HG02763 (cell line): ENCODE measurements around the gene WNT2B.

Experiments
- ATAC-seq: cut with Tn5 transposase; IDR thresholded peaks from one replicate; pipeline ENCODE4 v1.9.1; 2021; ENCODE audit warnings: mild to moderate bottlenecking, moderate library complexity; ENCODE audit not compliant: unreplicated experiment

WNT2B gene

DNA sequence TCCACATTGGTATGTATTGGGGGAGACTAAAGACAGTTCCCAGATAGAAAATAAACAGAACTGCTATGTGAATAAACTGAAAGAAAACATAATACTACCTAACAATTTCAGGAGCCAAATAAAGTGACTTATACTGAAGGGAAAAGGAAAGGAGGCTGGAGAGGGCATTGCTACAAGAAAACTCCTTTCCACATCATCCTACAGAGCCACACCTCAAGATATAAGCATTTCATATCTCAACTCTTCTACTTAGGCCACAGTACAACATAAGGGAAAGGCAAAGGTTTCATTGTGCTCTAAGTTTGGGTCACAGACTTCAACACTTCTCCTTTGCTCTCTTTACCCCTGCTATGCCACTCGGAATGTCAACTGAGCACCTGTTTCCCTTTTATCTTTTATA is 55.3 kb downstream of the WNT2B start:
- ATAC-seq = no peak

DNA sequence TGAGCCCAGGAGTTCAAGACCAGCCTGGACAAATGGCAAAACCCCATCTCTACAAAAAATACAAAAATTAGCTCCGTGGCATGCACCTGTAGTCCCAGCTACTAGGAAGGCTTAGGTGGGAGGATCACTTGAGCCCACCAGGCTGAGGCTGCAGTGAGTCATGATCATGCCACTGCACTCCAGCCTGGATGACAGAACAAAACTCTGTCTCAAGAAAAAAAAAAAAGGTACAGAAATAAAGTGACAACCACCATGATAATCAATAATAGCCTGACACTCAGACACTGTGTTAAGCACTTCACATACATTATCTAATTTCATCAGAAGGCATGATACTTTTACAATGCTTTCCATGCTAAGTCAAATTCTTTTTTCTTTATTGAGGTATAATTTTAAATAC is 57.0 kb downstream of the WNT2B start:
- no peak for ATAC-seq

DNA sequence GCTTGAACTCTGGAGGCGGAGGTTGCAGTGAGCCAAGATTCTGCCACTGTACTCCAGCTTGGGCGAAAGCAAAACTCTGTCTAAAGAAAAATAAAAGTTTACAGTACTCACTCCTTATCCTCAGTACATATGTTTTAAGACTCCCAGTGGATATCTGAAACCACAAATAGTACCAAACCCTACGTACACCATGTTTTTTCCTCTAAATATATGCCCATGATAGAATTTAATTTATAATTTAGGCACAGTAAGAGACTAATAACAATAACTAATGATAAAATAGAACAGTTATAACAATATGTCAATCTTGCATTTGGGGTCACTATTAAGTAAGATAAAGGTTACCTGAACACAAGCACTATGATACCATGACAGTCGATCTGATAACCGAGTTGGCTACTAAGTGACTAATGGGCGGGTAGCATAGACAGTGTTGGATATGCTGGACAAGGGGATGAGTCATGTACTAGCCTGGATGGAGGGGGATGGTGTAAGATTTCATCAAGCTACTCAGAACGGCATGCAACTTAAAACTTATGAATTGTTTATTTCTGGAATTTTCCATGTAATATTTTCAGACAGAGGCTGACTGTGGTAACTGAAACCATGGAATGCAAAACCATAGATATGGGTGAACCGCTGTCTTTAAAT is 66.5 kb downstream of the WNT2B start:
- ATAC-seq = no peak

DNA sequence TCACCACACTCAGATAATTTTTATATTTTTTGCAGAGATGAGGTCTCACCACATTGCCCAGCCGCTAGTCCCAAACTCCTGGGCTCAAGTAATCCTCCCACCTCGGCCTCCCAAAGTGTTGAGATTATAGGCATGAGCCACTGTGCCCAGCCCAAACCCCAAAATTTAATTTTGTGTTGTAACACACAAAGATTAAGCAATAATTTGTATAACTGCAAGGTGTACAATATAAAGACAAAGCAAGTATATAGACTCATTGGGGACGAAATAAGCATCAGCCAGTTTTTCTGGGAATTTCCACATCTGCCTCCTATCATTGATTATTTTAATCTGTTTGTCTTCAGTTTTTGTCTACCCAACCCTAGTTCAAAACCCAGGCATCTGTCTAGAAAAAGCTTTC is 67.5 kb downstream of the WNT2B start:
- no peak for ATAC-seq
